Measurements from ENCODE around the gene PRPF31.
"Not testable (repeated sequence)": the region's sequence is repeated elsewhere in the genome, so short reads cannot be mapped to it uniquely, and the experiment has no call there.

- not testable (repeated sequence) for TF ChIP-seq CTCF, POLR2A, POLR2AphosphoS5, EP300 (IDR thresholded peaks at IDR 0.05)
Observed at GRCh38 chr19:54171736-54172431, 56.3 kb downstream of the PRPF31 start.

Measured in suprapubic skin (tissue), 4 donors.